Mucosa of stomach (tissue), 1 donor: Measurements from ENCODE around the gene NDUFB10.
A peak's percentile ranks its signal among the peaks of the same experiment; 100 is the strongest.

Experiments used
- H3K27me3 ChIP-seq: one replicate; pipeline ENCODE4 v1.7.0; 2013; ENCODE audit warnings: mild to moderate bottlenecking, low read length; ENCODE audit not compliant: control insufficient read depth, insufficient read depth
- H3K36me3 ChIP-seq: one replicate; pipeline ENCODE4 v1.7.0; 2013; ENCODE audit warnings: low read length; ENCODE audit not compliant: control insufficient read depth, insufficient read depth
- H3K4me1 ChIP-seq: one replicate; pipeline ENCODE4 v1.7.0; 2013; ENCODE audit warnings: mild to moderate bottlenecking, low read length; ENCODE audit not compliant: control insufficient read depth, insufficient read depth
- H3K4me3 ChIP-seq: one replicate; pipeline ENCODE4 v1.7.0; 2013; ENCODE audit warnings: low read length
- H3K9ac ChIP-seq: one replicate; pipeline ENCODE4 v1.7.0; 2013; ENCODE audit warnings: mild to moderate bottlenecking, low read length, moderate library complexity
- H3K9me3 ChIP-seq: one replicate; pipeline ENCODE4 v1.7.0; 2013; ENCODE audit warnings: mild to moderate bottlenecking, low read length, moderate library complexity; ENCODE audit not compliant: control insufficient read depth
- donor health status: Pancreatic carcinoma.

NDUFB10 gene

DNA sequence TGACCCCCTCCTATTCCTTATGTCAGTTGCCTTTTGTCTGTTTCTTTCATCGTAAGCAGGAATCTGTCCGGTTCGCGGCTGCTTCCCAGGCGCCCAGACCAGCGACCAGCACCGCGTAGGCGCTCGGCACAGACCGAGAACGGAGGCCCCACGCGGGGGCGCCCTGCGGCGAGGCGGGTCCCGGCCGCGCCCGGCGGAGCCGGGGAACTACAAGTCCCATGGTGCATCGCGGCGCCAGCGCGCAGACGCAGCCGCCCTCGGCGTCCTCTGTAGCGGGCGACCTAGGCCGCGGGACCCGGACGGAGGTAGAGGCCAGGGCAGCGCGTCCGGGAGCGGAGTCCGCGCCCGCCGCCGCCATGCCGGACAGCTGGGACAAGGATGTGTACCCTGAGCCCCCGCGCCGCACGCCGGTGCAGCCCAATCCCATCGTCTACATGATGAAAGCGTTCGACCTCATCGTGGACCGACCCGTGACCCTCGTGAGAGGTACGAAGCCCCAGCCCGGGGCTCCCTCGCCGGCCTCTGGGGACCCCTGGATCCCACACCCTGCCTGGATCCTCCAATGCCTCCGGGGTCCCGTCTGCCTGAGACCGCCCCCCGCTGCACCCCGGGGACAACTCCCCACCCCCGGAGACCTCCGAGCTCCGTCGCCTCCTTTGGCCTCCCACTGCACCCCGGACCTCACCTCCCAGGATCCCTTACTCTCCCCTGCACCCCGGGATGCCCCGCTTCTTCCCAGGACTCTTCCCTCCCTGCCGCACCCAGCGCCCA, at the start of gene NDUFB10:
Gene NDUFB10, plus strand, starts transcription at position 270 of the 771 bp plus-strand sequence. Its CDS starts 87 bp downstream, at position 357.
- H3K9me3 ChIP-seq = no peaks in the 10 kb centered on the region
- H3K9ac ChIP-seq = peak within 1 kb of the TSS; percentile 87
- H3K36me3 ChIP-seq = peaks cover 13% of the 10 kb centered on the region
- H3K4me3 ChIP-seq = peak within 1 kb of the TSS; percentile 74
- H3K27me3 ChIP-seq = no peaks in the 10 kb centered on the region
- peaks cover 16% of the 10 kb centered on the region for H3K4me1 ChIP-seq

DNA sequence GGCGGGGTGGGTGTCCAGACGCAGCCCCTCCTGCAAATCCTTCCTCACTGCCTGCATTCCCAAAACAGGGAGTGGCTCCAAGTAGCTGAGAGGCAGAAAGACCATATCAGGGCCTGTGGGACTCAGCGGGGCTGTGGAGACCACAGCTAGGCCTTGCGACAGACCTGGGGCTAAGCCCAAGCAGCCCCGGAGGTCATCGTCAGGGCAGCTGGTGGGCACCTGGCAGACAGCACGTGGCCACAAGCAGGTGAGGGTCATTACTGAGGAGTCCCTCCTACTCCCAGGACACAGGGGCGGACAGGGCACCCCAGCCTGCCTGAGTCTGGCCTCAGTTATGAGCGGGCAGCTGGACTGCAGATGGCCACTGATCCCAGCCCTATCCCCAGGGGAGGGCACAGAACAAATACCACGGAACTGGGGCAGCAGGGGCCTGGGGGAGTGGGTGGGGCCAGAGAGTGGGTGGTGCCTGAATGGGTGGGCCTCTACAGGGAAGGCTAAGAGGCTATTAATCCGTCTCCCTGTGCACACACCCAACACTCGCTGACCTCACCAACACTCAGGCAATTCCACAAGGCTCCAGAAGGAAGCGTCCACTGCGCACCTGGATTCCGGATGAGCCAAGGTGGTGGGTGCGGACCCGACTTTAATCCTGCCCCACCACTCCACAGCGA, 49.6 kb upstream of the NDUFB10 start:
- Histone ChIP-seq H3K9me3 (no peaks in the 10 kb centered on the region), H3K9ac (no peak overlapping the region), H3K36me3 (no peaks in the 10 kb centered on the region), H3K27me3 (peaks cover 11% of the 10 kb centered on the region), H3K4me1 (peaks cover 36% of the 10 kb centered on the region), H3K4me3 (no peak overlapping the region)

GRCh38 chr16:1911467-1912214, 47.7 kb upstream of the NDUFB10 start:
- Histone ChIP-seq H3K4me1 (peaks cover 38% of the 10 kb centered on the region), H3K36me3 (no peaks in the 10 kb centered on the region), H3K4me3 (no peak overlapping the region), H3K9me3 (no peaks in the 10 kb centered on the region), H3K9ac (no peak overlapping the region), H3K27me3 (peaks cover 20% of the 10 kb centered on the region)

DNA sequence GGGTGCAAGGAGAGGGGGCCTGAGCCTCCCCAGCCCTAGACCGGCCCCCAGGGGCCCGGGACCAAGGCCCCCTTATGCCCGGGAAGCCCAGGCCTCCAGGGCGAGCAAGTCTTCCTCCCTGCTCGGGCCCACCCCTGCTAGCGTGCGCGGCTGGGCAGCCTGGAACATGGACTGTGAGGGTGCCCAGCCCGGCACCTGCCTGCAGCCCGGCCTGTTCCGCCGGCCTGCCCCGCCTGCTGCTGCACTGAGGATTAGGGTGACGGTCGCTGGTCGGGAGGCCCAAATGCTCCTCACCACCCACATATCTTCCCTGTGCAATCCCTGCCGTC, 47.2 kb upstream of the NDUFB10 start:
- H3K36me3 ChIP-seq = no peaks in the 10 kb centered on the region
- no peaks in the 10 kb centered on the region for H3K9me3 ChIP-seq
- no peak overlapping the region for H3K4me3 ChIP-seq
- H3K27me3 ChIP-seq = peaks cover 26% of the 10 kb centered on the region
- H3K9ac ChIP-seq = no peak overlapping the region
- H3K4me1 ChIP-seq = peaks cover 38% of the 10 kb centered on the region

DNA sequence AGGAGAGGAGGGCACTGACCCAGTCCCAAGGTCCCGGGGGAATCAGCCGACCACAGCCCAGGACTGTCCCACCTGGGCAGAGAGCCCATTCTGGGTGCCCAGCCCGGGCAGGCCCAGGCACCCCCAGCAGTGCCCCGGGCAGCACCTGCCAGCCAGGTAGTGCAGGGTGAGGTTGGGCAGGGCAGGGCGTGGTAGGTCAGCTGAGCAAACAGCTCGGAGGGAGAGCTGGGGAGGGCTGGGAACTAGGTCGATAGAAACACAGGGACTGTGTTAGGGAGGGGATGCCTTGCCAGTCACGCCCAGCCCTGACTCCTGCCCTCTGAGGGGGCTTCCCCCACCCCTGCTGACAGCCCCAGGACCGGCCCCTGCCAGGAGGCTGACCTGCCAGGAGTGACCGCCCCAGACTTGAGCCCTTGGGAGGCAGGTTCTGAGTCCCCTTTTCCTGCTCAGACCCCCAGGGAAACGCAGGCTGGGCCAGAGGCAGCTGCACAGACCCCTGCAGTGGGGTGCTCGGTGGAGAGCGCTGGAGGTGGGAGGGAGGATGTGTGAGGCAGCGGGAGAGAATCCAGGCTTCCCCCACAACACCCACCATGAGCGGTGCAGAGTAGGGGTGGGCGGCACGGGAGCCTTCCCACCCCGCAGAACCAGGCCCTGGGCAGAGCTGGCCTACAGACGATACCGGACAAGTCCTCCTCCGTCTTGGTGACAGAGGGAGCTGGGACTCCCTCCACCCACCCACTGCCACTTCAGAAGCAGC, 45.8 kb upstream of the NDUFB10 start:
- H3K9me3 ChIP-seq = no peaks in the 10 kb centered on the region
- no peak overlapping the region for H3K4me3 ChIP-seq
- H3K9ac ChIP-seq = peak overlapping the region; percentile 53
- peaks cover 43% of the 10 kb centered on the region for H3K4me1 ChIP-seq
- H3K36me3 ChIP-seq = no peaks in the 10 kb centered on the region
- peaks cover 33% of the 10 kb centered on the region for H3K27me3 ChIP-seq

GRCh38 chr16:1914084-1914608, 45.2 kb upstream of the NDUFB10 start:
- no peak overlapping the region for H3K4me3 ChIP-seq
- H3K9me3 ChIP-seq = no peaks in the 10 kb centered on the region
- H3K27me3 ChIP-seq = peaks cover 39% of the 10 kb centered on the region
- no peaks in the 10 kb centered on the region for H3K36me3 ChIP-seq
- H3K4me1 ChIP-seq = peaks cover 43% of the 10 kb centered on the region
- H3K9ac ChIP-seq = no peak overlapping the region

DNA sequence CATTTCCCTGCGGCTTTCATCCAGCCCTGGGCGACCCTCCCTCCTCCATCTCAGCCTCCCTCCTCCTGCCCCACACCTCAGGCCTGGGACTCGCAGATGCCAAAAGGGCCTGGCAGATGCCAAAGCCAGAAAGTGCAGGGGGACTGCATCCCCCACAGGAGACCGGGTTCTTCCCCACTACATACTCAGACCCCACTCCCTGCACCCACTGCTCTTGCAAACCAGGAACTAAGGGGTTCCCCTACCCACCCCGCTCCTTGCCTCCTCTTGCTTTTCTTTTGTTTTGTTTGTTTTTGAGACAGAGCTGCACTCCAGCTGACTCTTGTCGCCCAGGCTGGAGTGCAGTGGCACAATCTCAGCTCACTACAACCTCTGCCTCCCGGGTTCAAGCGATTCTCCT, 44.4 kb upstream of the NDUFB10 start:
- Histone ChIP-seq H3K36me3 (no peaks in the 10 kb centered on the region), H3K4me1 (peaks cover 42% of the 10 kb centered on the region), H3K9me3 (no peaks in the 10 kb centered on the region), H3K27me3 (peaks cover 45% of the 10 kb centered on the region), H3K4me3 (no peak overlapping the region), H3K9ac (no peak overlapping the region)

- no peak overlapping the region for H3K4me3 ChIP-seq
- H3K9ac ChIP-seq = no peak overlapping the region
- peaks cover 37% of the 10 kb centered on the region for H3K4me1 ChIP-seq
- no peaks in the 10 kb centered on the region for H3K36me3 ChIP-seq
- peaks cover 53% of the 10 kb centered on the region for H3K27me3 ChIP-seq
- H3K9me3 ChIP-seq = no peaks in the 10 kb centered on the region
Measured at GRCh38 chr16:1915732-1916639, 43.4 kb upstream of the NDUFB10 start.

DNA sequence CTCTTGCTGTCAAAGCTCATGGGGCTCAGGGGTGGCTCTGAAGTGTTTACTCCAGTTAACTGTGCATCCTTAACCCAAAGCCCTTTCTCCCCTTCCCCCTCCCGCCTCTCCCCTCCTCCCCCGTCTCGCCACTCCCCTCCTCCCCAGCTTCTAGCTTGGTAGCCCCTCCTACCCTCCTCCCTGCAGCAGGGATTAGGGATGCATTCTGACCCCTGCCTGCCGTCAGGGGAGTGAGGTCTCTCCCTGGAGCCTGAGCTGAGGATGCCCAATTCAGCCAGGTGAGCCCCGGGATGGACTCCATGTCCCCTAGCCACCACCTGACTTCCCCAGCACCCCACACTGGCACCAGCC, 42.7 kb upstream of the NDUFB10 start:
- peaks cover 37% of the 10 kb centered on the region for H3K4me1 ChIP-seq
- no peaks in the 10 kb centered on the region for H3K36me3 ChIP-seq
- H3K9me3 ChIP-seq = no peaks in the 10 kb centered on the region
- H3K4me3 ChIP-seq = no peak overlapping the region
- H3K9ac ChIP-seq = no peak overlapping the region
- H3K27me3 ChIP-seq = peaks cover 60% of the 10 kb centered on the region

GRCh38 chr16:1917056-1917664, 42.2 kb upstream of the NDUFB10 start:
- peaks cover 33% of the 10 kb centered on the region for H3K4me1 ChIP-seq
- no peaks in the 10 kb centered on the region for H3K36me3 ChIP-seq
- H3K9ac ChIP-seq = no peak overlapping the region
- no peaks in the 10 kb centered on the region for H3K9me3 ChIP-seq
- H3K4me3 ChIP-seq = no peak overlapping the region
- H3K27me3 ChIP-seq = peaks cover 60% of the 10 kb centered on the region
